ENCODE data around the gene OTULIN.

DNA sequence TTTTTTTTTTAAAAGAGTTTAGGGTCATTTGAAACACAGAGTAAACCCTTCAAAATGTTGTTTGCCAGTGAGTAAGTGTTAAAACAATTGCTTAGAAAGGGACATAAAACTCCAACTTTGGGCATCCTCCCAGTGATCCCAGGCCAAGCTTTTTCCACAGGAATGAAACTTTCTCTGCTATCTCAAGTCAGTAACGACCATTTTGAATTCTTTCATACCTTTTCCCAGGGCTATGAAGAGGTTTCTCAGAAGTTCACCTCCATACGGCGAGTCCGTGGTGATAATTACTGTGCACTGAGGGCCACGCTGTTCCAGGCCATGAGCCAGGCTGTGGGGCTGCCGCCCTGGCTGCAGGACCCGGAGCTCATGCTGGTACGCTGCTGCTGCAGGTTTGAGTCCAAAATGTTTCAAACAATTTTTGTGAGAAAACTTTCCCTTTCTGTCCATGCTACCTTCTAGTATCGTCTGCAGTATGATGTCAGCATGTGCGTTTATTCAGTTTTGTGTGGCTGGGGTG, 16.8 kb downstream of the OTULIN start:
- TF ChIP-seq, protein P1, sequence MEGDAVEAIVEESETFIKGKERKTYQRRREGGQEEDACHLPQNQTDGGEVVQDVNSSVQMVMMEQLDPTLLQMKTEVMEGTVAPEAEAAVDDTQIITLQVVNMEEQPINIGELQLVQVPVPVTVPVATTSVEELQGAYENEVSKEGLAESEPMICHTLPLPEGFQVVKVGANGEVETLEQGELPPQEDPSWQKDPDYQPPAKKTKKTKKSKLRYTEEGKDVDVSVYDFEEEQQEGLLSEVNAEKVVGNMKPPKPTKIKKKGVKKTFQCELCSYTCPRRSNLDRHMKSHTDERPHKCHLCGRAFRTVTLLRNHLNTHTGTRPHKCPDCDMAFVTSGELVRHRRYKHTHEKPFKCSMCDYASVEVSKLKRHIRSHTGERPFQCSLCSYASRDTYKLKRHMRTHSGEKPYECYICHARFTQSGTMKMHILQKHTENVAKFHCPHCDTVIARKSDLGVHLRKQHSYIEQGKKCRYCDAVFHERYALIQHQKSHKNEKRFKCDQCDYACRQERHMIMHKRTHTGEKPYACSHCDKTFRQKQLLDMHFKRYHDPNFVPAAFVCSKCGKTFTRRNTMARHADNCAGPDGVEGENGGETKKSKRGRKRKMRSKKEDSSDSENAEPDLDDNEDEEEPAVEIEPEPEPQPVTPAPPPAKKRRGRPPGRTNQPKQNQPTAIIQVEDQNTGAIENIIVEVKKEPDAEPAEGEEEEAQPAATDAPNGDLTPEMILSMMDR (conservative IDR thresholded peaks at IDR 0.05 in 1 of 2, IDR thresholded peaks at IDR 0.05 in 1 of 2; ENCODE audit: low read depth in 1 of 2, low read length in 2 of 2): no peak
- no peak for TF ChIP-seq EZH2 (IDR thresholded peaks at IDR 0.05; ENCODE audit: low read length, missing control alignments)

All from fibroblast of lung (primary cell).